CD4-positive, alpha-beta T cell treated with Interleukin-2 at 100 ng/mL for 4 hours (primary cell): ENCODE measurements around the gene CYB5B.

Source experiments
- DNase-seq: peaks from one replicate; pipeline ENCODE4 v3.0.0-alpha.2; 2020; ENCODE audit warnings: low spot score

CYB5B gene

GRCh38 chr16:69485816-69486215 is 61.4 kb downstream of the CYB5B start:
- no peak for DNase-seq

GRCh38 chr16:69486272-69486671 is 61.9 kb downstream of the CYB5B start:
- no peak for DNase-seq

GRCh38 chr16:69486724-69487123 is 62.3 kb downstream of the CYB5B start:
- no peak for DNase-seq

- no peak for DNase-seq
These were observed 66.4 kb downstream of the CYB5B start for GRCh38 chr16:69490707-69491324.

- DNase-seq = peak; percentile 46
These were observed 70.6 kb downstream of the CYB5B start for GRCh38 chr16:69494991-69495392.

- DNase-seq = no peak
These were observed 71.4 kb downstream of the CYB5B start for GRCh38 chr16:69495821-69496220.

- no peak for DNase-seq
These were observed 72.0 kb downstream of the CYB5B start for GRCh38 chr16:69496376-69496775.

GRCh38 chr16:69496896-69497295 is 72.5 kb downstream of the CYB5B start:
- no peak for DNase-seq

GRCh38 chr16:69497876-69498596 is 73.6 kb downstream of the CYB5B start:
- no peak for DNase-seq

- DNase-seq = no peak
These were observed 74.5 kb downstream of the CYB5B start for GRCh38 chr16:69498926-69499325.

- DNase-seq = no peak
These were observed 75.3 kb downstream of the CYB5B start for GRCh38 chr16:69499541-69500230.

- DNase-seq = no peak
These were observed 76.1 kb downstream of the CYB5B start for GRCh38 chr16:69500496-69500895.

GRCh38 chr16:69501956-69502745 is 77.7 kb downstream of the CYB5B start:
- DNase-seq = no peak

- DNase-seq = no peak
These were observed 78.8 kb downstream of the CYB5B start for GRCh38 chr16:69503244-69503643.

GRCh38 chr16:69508033-69508755 is 83.8 kb downstream of the CYB5B start:
- DNase-seq = no peak

GRCh38 chr16:69509125-69509524 is 84.7 kb downstream of the CYB5B start:
- no peak for DNase-seq

GRCh38 chr16:69511651-69512050 is 87.2 kb downstream of the CYB5B start:
- DNase-seq = no peak

- no peak for DNase-seq
These were observed 89.0 kb downstream of the CYB5B start for GRCh38 chr16:69513180-69513966.

- no peak for DNase-seq
These were observed 89.9 kb downstream of the CYB5B start for GRCh38 chr16:69514356-69514755.
